ENCODE measurements around the gene MGAT3. TPM values are rescaled to one million over a fixed set of nuclear protein-coding genes. Genes with fewer than 3 reads are reported as not detected.

MGAT3 gene
- total RNA-seq, 5 donors from 2014 or later (not counting 1 experiment from before 2014, with no cell fraction given): 0.23 to 2.7 (median 1.1) TPM

DNA sequence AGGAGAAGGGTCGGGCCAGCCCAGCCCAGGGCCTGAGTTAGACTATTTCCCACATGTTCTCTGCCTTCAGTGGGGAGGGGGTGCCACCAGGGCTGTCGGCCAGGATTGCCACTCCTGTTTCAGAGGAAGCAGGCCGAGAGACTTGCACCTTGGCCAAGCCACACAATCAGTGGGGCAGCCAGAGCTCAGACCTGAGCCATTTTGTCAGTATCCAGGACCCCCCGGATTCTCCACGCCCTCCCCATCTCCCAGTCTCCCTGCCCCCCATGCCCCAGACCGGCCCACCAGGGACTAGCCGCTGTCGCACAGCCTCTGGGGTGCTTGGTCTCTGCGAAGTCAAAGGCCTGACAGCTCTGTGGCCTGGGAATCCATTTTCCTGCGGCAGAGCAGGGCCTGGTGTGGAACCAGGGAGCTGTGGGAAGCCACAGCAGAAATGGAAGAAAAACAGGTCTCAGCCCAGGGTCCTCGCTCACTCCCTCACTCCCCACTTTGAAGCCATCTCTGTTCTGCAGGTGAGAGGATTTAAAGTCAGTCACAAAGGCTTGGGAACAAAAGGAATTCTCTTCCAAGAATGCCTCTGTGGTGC lies 25.5 kb upstream of the MGAT3 start:
- H3K27ac ChIP-seq (ENCODE audit: low read length): no peak overlapping the region
- ATAC-seq (replicated peaks in 1 of 4) (no peak), DNase-seq (no peak)
- peaks cover 27% of the 10 kb centered on the region for H3K36me3 Mint-ChIP-seq
- H3K27ac Mint-ChIP-seq: no peak overlapping the region
- ChIA-PET CTCF (no interaction called here), POLR2A (no interaction called here)
- no peaks in the 10 kb centered on the region for H3K4me1 Mint-ChIP-seq
- H3K4me3 Mint-ChIP-seq: no peak overlapping the region
- no peaks in the 10 kb centered on the region for H3K27me3 ChIP-seq (replicated peaks in 1 of 2; ENCODE audit: control insufficient read depth in 2 of 2, extremely low read depth in 1 of 2, insufficient read depth in 2 of 2, low read length in 1 of 2)
- no peaks in the 10 kb centered on the region for H3K4me1 ChIP-seq (ENCODE audit: control insufficient read depth in 1 of 2, extremely low read depth in 1 of 2, insufficient read depth in 2 of 2, low read length in 2 of 2)
- 86% methylated on average over 8 of the region's 11 CpGs for WGBS (ENCODE audit: insufficient coverage)
- H3K4me3 ChIP-seq (ENCODE audit: control insufficient read depth in 1 of 2, extremely low read depth in 1 of 2, low read length in 1 of 2): no peak overlapping the region
- no peaks in the 10 kb centered on the region for H3K9me3 Mint-ChIP-seq
- no peaks in the 10 kb centered on the region for H3K27me3 Mint-ChIP-seq
- no peaks in the 10 kb centered on the region for H3K9me3 ChIP-seq
- peaks cover 20 to 57% of the 10 kb centered on the region in 2 donors for H3K36me3 ChIP-seq (ENCODE audit: control insufficient read depth in 2 of 2, extremely low read depth in 1 of 2, insufficient read depth in 1 of 2, low read length in 1 of 2)

DNA sequence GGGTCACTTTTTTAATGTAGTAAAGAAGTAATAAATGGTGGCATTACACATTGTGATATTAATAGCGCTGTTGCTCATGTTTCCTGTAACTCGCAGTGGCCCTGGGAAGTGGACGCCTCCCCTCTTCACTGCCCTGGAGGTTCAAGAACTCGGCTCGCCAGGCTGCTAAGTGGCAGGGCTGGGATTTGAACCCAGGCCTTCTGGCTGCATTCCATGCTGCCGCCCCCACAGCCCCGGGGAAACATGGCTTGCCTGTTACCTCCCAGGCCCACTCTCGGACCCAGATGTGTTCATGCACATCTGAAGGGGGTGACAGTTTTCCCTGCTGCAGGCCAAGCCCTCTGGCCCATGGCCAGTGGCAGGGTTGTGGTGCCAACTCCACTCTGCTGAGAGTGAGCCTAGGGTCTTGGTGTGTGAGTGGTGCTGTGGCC lies 25.0 kb upstream of the MGAT3 start:
- ATAC-seq (replicated peaks in 1 of 4) (no peak), DNase-seq (no peak)
- Mint-ChIP-seq H3K4me3 (no peak overlapping the region), H3K27ac (no peak overlapping the region), H3K9me3 (no peaks in the 10 kb centered on the region), H3K27me3 (no peaks in the 10 kb centered on the region), H3K4me1 (no peaks in the 10 kb centered on the region), H3K36me3 (peaks cover 27% of the 10 kb centered on the region)
- H3K27me3 ChIP-seq (replicated peaks in 1 of 2; ENCODE audit: control insufficient read depth in 2 of 2, extremely low read depth in 1 of 2, insufficient read depth in 2 of 2, low read length in 1 of 2): no peaks in the 10 kb centered on the region
- H3K4me3 ChIP-seq (ENCODE audit: control insufficient read depth in 1 of 2, extremely low read depth in 1 of 2, low read length in 1 of 2): no peak overlapping the region
- ChIA-PET CTCF (no interaction called here), POLR2A (no interaction called here)
- 92% methylated on average over 7 of the region's 8 CpGs for WGBS (ENCODE audit: insufficient coverage)
- no peaks in the 10 kb centered on the region for H3K4me1 ChIP-seq (ENCODE audit: control insufficient read depth in 1 of 2, extremely low read depth in 1 of 2, insufficient read depth in 2 of 2, low read length in 2 of 2)
- no peak overlapping the region for H3K27ac ChIP-seq (ENCODE audit: low read length)
- no peaks in the 10 kb centered on the region for H3K9me3 ChIP-seq
- H3K36me3 ChIP-seq (ENCODE audit: control insufficient read depth in 2 of 2, extremely low read depth in 1 of 2, insufficient read depth in 1 of 2, low read length in 1 of 2): peaks cover 16 to 51% of the 10 kb centered on the region in 2 donors

DNA sequence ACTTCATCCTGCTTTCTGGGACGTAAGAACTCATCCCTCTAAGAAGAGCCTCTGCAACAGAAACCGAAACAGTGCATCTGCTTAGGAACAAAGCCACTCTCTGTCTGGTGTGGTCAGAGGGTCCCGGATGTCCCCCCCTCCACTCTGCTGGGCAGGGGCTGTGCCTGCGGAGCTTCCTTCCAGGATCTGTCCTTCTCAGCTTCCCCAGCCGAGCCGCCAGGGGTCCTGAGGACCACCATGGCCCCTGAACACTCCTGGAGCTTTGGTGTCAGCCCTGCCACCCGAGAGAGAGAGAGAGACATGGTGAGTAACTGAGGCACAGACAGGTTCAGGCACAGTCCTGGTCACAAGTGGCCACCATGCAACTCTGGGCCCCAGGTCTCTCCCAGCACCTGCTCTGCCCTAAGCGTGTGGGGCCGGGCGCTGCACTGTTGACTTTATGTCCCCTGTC lies 24.4 kb upstream of the MGAT3 start:
- H3K4me3 Mint-ChIP-seq: no peak overlapping the region
- Histone ChIP-seq H3K36me3 (ENCODE audit: control insufficient read depth in 2 of 2, extremely low read depth in 1 of 2, insufficient read depth in 1 of 2, low read length in 1 of 2) (peaks cover 11 to 46% of the 10 kb centered on the region in 2 donors), H3K27ac (ENCODE audit: low read length) (no peak overlapping the region), H3K4me3 (ENCODE audit: control insufficient read depth in 1 of 2, extremely low read depth in 1 of 2, low read length in 1 of 2) (no peak overlapping the region), H3K27me3 (replicated peaks in 1 of 2; ENCODE audit: control insufficient read depth in 2 of 2, extremely low read depth in 1 of 2, insufficient read depth in 2 of 2, low read length in 1 of 2) (peaks cover 0 to 1% of the 10 kb centered on the region in 2 experiments), H3K4me1 (ENCODE audit: control insufficient read depth in 1 of 2, extremely low read depth in 1 of 2, insufficient read depth in 2 of 2, low read length in 2 of 2) (peaks cover 0 to 5% of the 10 kb centered on the region in 2 experiments), H3K9me3 (no peaks in the 10 kb centered on the region)
- peaks cover 22% of the 10 kb centered on the region for H3K36me3 Mint-ChIP-seq
- DNase-seq (no peak), ATAC-seq (replicated peaks in 1 of 4) (no peak)
- H3K9me3 Mint-ChIP-seq: no peaks in the 10 kb centered on the region
- POLR2A ChIA-PET: no interaction called here
- CTCF ChIA-PET: interaction anchor here in 1 of 2 donors (0.5 kb wide), 1 partner anchor 9 kb away, joined by 3 read pairs; no protein-coding TSS in a partner anchor
- peaks cover 0 to 4% (median 4%) of the 10 kb centered on the region in 3 donors for H3K4me1 Mint-ChIP-seq
- H3K27me3 Mint-ChIP-seq: no peaks in the 10 kb centered on the region
- WGBS (ENCODE audit: insufficient coverage): 95% methylated on average over 6 of the region's 10 CpGs
- H3K27ac Mint-ChIP-seq: no peak overlapping the region

DNA sequence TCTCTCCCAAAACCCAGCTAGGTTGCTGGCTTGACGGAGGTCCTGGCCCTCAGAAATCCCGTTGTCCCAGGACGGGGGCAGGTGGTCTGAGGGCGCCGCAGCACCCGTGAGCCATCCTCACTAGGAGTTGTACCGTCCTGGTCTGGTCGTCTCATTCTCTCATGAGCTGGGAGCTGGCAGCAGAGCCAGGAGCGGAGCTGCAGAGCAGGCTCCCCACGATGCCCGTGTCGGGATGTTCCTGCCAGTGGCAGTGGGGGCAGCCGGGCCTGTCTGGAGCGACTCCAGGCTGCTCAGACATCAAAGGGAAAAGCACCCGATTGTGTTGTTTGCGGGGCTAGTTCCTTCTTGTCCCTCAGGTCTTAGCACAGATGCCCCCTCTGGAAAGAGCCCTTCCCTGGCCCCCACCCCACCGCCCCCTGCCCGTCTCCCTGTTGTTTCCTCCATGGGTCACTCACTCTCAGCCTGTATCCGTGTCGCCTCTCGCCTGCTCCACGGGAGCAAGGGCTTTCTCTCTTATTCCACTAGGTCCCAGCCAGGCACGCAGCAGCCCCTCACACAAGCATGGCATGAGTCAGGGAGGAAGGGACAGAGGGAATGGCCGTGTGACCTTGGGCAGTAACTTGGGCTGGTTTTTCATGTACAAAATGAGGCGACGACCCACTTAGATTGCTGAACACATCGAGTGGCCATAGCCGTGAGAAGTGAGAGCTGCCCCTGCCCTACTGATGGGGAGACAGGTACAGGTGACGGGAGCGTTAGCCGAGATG lies 23.2 kb upstream of the MGAT3 start:
- H3K27ac Mint-ChIP-seq: no peak overlapping the region
- peaks cover 0 to 10% of the 10 kb centered on the region in 2 experiments for H3K27me3 ChIP-seq (replicated peaks in 1 of 2; ENCODE audit: control insufficient read depth in 2 of 2, extremely low read depth in 1 of 2, insufficient read depth in 2 of 2, low read length in 1 of 2)
- peaks cover 12% of the 10 kb centered on the region for H3K36me3 Mint-ChIP-seq
- H3K4me3 ChIP-seq (ENCODE audit: control insufficient read depth in 1 of 2, extremely low read depth in 1 of 2, low read length in 1 of 2): no peak overlapping the region
- H3K27ac ChIP-seq (ENCODE audit: low read length): no peak overlapping the region
- ChIA-PET POLR2A (interaction anchor here in 1 of 2 donors (0.7 kb wide), 1 partner anchor 1173 kb away, joined by 7 read pairs; no protein-coding TSS in a partner anchor), CTCF (no interaction called here)
- H3K9me3 Mint-ChIP-seq: no peaks in the 10 kb centered on the region
- no peaks in the 10 kb centered on the region for H3K27me3 Mint-ChIP-seq
- H3K4me3 Mint-ChIP-seq: no peak overlapping the region
- H3K9me3 ChIP-seq: no peaks in the 10 kb centered on the region
- peaks cover 5 to 33% of the 10 kb centered on the region in 2 donors for H3K36me3 ChIP-seq (ENCODE audit: control insufficient read depth in 2 of 2, extremely low read depth in 1 of 2, insufficient read depth in 1 of 2, low read length in 1 of 2)
- peaks cover 3 to 14% (median 11%) of the 10 kb centered on the region in 3 donors for H3K4me1 Mint-ChIP-seq
- WGBS (ENCODE audit: insufficient coverage): 98% methylated on average over 22 of the region's 31 CpGs
- DNase-seq (no peak), ATAC-seq (replicated peaks in 1 of 4) (no peak)
- peaks cover 0 to 13% of the 10 kb centered on the region in 2 experiments for H3K4me1 ChIP-seq (ENCODE audit: control insufficient read depth in 1 of 2, extremely low read depth in 1 of 2, insufficient read depth in 2 of 2, low read length in 2 of 2)

DNA sequence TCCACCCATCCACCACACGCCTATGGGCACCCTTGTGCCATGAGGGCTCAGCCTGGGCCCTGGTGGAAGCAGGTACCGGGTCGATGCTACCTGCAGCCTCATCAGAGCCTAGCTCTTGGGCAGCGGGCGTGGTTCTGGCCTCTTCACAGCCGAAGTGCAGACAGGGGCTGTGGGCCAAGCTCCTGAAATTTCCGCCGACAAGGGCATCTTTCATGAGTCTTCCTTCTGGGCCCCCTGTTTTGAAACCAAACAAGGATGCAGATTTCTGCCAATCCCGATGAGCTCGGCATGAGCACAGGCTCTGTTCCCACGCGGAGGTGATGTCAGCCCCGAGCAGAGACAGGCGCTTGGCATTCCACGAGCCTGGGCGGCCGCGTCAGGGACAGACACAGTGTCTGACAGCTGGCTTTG lies 22.6 kb upstream of the MGAT3 start:
- H3K27me3 ChIP-seq (replicated peaks in 1 of 2; ENCODE audit: control insufficient read depth in 2 of 2, extremely low read depth in 1 of 2, insufficient read depth in 2 of 2, low read length in 1 of 2): peaks cover 0 to 12% of the 10 kb centered on the region in 2 experiments
- peaks cover 0 to 13% of the 10 kb centered on the region in 2 experiments for H3K4me1 ChIP-seq (ENCODE audit: control insufficient read depth in 1 of 2, extremely low read depth in 1 of 2, insufficient read depth in 2 of 2, low read length in 2 of 2)
- H3K27ac Mint-ChIP-seq: no peak overlapping the region
- no peak overlapping the region for H3K27ac ChIP-seq (ENCODE audit: low read length)
- WGBS (ENCODE audit: insufficient coverage): 93% methylated on average over 18 of the region's 18 CpGs
- H3K36me3 Mint-ChIP-seq: peaks cover 12% of the 10 kb centered on the region
- peaks cover 9 to 19% (median 15%) of the 10 kb centered on the region in 3 donors for H3K4me1 Mint-ChIP-seq
- H3K9me3 Mint-ChIP-seq: no peaks in the 10 kb centered on the region
- no peaks in the 10 kb centered on the region for H3K9me3 ChIP-seq
- DNase-seq: no peak
- peaks cover 5 to 28% of the 10 kb centered on the region in 2 donors for H3K36me3 ChIP-seq (ENCODE audit: control insufficient read depth in 2 of 2, extremely low read depth in 1 of 2, insufficient read depth in 1 of 2, low read length in 1 of 2)
- ATAC-seq (replicated peaks in 1 of 4): no peak
- no peak overlapping the region for H3K4me3 Mint-ChIP-seq
- no peak overlapping the region for H3K4me3 ChIP-seq (ENCODE audit: control insufficient read depth in 1 of 2, extremely low read depth in 1 of 2, low read length in 1 of 2)
- ChIA-PET POLR2A (no interaction called here), CTCF (no interaction called here)
- H3K27me3 Mint-ChIP-seq: peaks cover 5 to 6% of the 10 kb centered on the region in 2 donors

DNA sequence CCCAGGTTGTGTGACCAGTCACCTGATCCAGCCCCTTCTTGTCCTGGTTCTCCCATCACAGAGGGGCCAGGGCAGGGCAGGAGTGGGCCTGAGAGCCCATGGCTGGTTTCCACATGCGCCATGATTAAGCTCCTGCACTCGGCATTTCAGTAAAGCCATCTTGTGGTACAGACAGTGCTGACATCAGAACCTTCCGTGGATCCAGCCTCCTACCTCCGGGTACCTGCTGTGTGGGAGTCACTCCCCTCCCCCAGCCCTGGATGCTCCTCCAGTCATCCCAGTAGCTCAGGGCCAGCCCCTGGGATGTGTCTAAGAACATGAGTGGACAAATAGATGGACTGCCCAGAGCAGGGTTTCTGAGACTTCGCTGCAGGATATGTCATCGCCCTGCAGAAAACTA lies 22.1 kb upstream of the MGAT3 start:
- Histone ChIP-seq H3K27me3 (replicated peaks in 1 of 2; ENCODE audit: control insufficient read depth in 2 of 2, extremely low read depth in 1 of 2, insufficient read depth in 2 of 2, low read length in 1 of 2) (peaks cover 0 to 12% of the 10 kb centered on the region in 2 experiments), H3K9me3 (no peaks in the 10 kb centered on the region), H3K36me3 (ENCODE audit: control insufficient read depth in 2 of 2, extremely low read depth in 1 of 2, insufficient read depth in 1 of 2, low read length in 1 of 2) (peaks cover 4 to 28% of the 10 kb centered on the region in 2 donors), H3K4me3 (ENCODE audit: control insufficient read depth in 1 of 2, extremely low read depth in 1 of 2, low read length in 1 of 2) (no peak overlapping the region), H3K27ac (ENCODE audit: low read length) (no peak overlapping the region), H3K4me1 (ENCODE audit: control insufficient read depth in 1 of 2, extremely low read depth in 1 of 2, insufficient read depth in 2 of 2, low read length in 2 of 2) (peaks cover 0 to 13% of the 10 kb centered on the region in 2 experiments)
- Mint-ChIP-seq H3K36me3 (peaks cover 12% of the 10 kb centered on the region), H3K9me3 (no peaks in the 10 kb centered on the region), H3K27ac (no peak overlapping the region), H3K4me3 (no peak overlapping the region), H3K27me3 (peaks cover 7% of the 10 kb centered on the region in 2 donors), H3K4me1 (peaks cover 11 to 22% (median 15%) of the 10 kb centered on the region in 3 donors)
- DNase-seq (no peak), ATAC-seq (replicated peaks in 1 of 4) (no peak)
- POLR2A ChIA-PET: no interaction called here
- CTCF ChIA-PET: interaction anchor here in 1 of 2 donors (0.7 kb wide), 1 partner anchor 213 kb away, joined by 4 read pairs; no protein-coding TSS in a partner anchor
- 100% methylated on average over 2 of the region's 6 CpGs for WGBS (ENCODE audit: insufficient coverage)
